Glutamatergic neuron (in vitro differentiated cells): Measurements from ENCODE around the gene PRRC2B. TPM values are rescaled to one million over a fixed set of nuclear protein-coding genes. Genes with fewer than 3 reads are reported as not detected.
"Not testable (repeated sequence)": the region's sequence is repeated elsewhere in the genome, so short reads cannot be mapped to it uniquely, and the experiment has no call there.

Experiments used
- DNase-seq: peaks from one replicate; pipeline ENCODE4 v3.0.0; 2022
- H3K27ac Mint-ChIP-seq: one replicate; pipeline ENCODE4 v1.8.0; 2020; ENCODE audit warnings: mild to moderate bottlenecking, mixed read lengths, inconsistent platforms; ENCODE audit not compliant: unreplicated experiment
- H3K27me3 Mint-ChIP-seq: one replicate; pipeline ENCODE4 v1.8.0; 2020; ENCODE audit warnings: mild to moderate bottlenecking, moderate library complexity, mixed read lengths, inconsistent platforms; ENCODE audit not compliant: unreplicated experiment
- H3K36me3 Mint-ChIP-seq: one replicate; pipeline ENCODE4 v1.8.0; 2020; ENCODE audit warnings: mild to moderate bottlenecking, mixed read lengths, inconsistent platforms; ENCODE audit not compliant: unreplicated experiment
- H3K4me1 Mint-ChIP-seq: one replicate; pipeline ENCODE4 v1.8.0; 2020; ENCODE audit warnings: mild to moderate bottlenecking, low read depth, mixed read lengths, inconsistent platforms; ENCODE audit not compliant: unreplicated experiment
- H3K4me3 Mint-ChIP-seq: one replicate; pipeline ENCODE4 v1.8.0; 2020; ENCODE audit warnings: mild to moderate bottlenecking, mixed read lengths, inconsistent platforms; ENCODE audit not compliant: unreplicated experiment
- H3K9me3 Mint-ChIP-seq: one replicate; pipeline ENCODE4 v1.8.0; 2020; ENCODE audit warnings: mild to moderate bottlenecking, moderate library complexity, mixed read lengths, inconsistent platforms; ENCODE audit not compliant: unreplicated experiment
- long read RNA-seq: library from polyadenylated mRNA; unstranded; transcript quantifications from one replicate; pipeline ENCODE4 v2.0.0, GENCODE V29; 2020; ENCODE audit not compliant: unreplicated experiment
- total RNA-seq: library from RNA; stranded (reverse); fragmentation: NEBNext Ultra II Directional; extraction: Animal tissue kit (Norgen Biotek cat#: 25700); gene quantifications from one replicate; pipeline ENCODE4 v1.2.1, GENCODE V29; 2021; ENCODE audit not compliant: unreplicated experiment
- TF ChIP-seq, protein P1 (sequence below): fragments of 200-600 bp; sonication (generic); IDR thresholded peaks from one replicate; pipeline ENCODE4 v1.5.0; 2021; ENCODE audit not compliant: partially characterized antibody, unreplicated experiment

PRRC2B gene
- total RNA-seq = 489 TPM
- long read RNA-seq, partial matches to known transcripts = 2 of 15 reads
- long read RNA-seq, other reads (novel, unspliced or antisense) = 13 of 15 reads

DNA sequence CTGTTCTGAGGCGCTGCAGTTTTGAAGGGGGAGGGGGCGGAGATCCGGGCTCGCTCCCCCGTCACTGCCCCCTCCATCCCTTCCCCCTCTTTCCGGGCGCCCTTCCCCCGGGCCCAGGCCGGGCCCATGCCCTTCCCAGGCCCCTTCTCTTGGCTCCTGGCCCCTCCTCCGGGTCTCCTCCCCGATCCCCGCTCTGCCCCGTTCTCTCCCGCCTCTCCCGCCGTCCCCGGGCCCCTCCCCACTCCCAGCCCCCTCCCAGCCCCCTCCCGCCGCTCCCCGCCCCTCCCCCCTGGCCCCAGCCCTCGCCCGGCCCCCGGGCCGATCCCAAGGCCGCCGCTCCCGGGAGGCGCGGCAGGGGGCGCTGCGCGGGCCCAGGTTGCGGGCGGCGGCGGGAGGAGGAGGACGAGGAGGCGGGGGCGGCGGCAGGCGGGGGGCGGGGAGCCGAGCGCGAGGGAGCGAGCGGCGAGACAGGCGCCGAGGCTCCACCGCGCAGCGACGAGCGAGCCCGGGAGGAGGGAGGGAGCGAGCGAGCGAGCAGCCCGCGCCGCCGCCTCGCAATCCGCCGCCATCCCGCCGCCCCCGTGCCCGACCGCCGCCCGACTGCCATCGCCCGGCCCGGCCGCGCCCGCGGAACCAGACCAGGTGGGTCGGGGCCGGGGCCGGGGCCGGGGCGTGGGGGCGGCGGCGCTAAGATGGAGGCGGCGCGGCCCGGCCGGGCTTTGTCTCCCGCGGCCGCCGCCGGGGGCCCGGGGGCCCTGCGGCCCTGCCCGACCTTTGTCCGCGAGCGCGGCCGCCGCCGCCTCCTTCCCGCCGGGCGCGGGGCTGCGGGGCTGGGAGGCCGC is at the start of gene PRRC2B:
TSS of gene PRRC2B (plus strand) at position 465 of the 842 bp plus-strand sequence. CDS start 36,059 bp downstream, outside the sequence.
- peak within 1 kb of the TSS; percentile 99 for H3K4me3 Mint-ChIP-seq
- H3K27ac Mint-ChIP-seq = peak within 1 kb of the TSS; percentile 96
- H3K9me3 Mint-ChIP-seq = peaks cover 15% of the 10 kb centered on the region
- peak; percentile 94 for DNase-seq
- peaks cover 13% of the 10 kb centered on the region for H3K27me3 Mint-ChIP-seq
- TF ChIP-seq, protein P1, sequence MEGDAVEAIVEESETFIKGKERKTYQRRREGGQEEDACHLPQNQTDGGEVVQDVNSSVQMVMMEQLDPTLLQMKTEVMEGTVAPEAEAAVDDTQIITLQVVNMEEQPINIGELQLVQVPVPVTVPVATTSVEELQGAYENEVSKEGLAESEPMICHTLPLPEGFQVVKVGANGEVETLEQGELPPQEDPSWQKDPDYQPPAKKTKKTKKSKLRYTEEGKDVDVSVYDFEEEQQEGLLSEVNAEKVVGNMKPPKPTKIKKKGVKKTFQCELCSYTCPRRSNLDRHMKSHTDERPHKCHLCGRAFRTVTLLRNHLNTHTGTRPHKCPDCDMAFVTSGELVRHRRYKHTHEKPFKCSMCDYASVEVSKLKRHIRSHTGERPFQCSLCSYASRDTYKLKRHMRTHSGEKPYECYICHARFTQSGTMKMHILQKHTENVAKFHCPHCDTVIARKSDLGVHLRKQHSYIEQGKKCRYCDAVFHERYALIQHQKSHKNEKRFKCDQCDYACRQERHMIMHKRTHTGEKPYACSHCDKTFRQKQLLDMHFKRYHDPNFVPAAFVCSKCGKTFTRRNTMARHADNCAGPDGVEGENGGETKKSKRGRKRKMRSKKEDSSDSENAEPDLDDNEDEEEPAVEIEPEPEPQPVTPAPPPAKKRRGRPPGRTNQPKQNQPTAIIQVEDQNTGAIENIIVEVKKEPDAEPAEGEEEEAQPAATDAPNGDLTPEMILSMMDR = peak; percentile 58
- peaks cover 28% of the 10 kb centered on the region for H3K4me1 Mint-ChIP-seq
- H3K36me3 Mint-ChIP-seq = no peaks in the 10 kb centered on the region

DNA sequence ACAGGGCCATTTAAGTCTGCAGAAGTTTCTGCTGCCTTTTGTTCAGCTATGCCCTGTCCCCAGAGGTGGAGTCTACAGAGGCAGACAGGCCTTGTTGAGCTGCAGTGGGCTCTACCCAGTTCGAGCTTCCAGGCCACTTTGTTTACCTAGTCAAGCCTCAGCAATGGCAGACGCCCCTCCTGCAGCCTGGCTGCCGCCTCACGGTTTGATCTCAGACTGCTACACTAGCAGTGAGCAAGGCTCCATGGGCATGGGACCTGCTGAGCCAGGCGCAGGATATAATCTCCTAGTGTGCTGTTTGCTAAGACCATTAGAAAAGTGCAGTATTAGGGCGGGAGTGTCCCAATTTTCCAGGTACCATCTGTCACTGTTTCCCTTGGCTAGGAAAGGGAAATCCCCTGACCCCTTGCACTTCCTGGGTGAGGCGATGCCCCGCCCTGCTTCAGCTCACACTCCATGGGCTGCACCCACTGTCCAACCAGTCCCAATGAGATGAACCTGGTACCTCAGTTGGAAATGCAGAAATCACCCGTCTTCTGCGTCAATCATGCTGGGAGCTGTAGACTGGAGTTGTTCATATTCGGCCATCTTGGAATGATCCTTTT is 48.9 kb upstream of the PRRC2B start:
- not testable (repeated sequence) for H3K27me3 Mint-ChIP-seq, H3K4me1 Mint-ChIP-seq, DNase-seq, H3K4me3 Mint-ChIP-seq, H3K9me3 Mint-ChIP-seq, H3K27ac Mint-ChIP-seq, H3K36me3 Mint-ChIP-seq

DNA sequence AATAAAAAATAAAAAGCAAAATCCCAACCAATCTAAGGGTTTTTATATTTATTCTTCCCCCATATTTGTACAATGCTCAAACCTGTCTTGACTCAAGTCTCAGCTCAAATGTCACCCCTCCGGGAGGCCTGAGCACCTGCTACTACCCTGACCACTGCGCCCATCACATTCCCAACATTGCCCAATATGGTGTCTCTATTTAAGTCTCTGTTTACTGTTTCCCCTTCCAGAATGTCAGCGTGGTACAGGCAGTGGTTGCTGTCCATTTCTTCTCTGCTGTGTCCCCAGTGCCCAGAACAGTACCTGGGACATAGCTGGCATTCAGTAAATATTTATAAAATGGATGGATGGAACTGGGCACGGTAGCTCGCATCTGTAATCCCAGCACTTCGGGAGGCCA is 47.3 kb upstream of the PRRC2B start:
- H3K9me3 Mint-ChIP-seq = peaks cover 2% of the 10 kb centered on the region
- H3K36me3 Mint-ChIP-seq = no peaks in the 10 kb centered on the region
- H3K27me3 Mint-ChIP-seq = peaks cover 7% of the 10 kb centered on the region
- H3K4me1 Mint-ChIP-seq = peaks cover 3% of the 10 kb centered on the region
- DNase-seq = no peak
- no peak overlapping the region for H3K4me3 Mint-ChIP-seq
- H3K27ac Mint-ChIP-seq = no peak overlapping the region
- TF ChIP-seq, protein P1 = no peak

DNA sequence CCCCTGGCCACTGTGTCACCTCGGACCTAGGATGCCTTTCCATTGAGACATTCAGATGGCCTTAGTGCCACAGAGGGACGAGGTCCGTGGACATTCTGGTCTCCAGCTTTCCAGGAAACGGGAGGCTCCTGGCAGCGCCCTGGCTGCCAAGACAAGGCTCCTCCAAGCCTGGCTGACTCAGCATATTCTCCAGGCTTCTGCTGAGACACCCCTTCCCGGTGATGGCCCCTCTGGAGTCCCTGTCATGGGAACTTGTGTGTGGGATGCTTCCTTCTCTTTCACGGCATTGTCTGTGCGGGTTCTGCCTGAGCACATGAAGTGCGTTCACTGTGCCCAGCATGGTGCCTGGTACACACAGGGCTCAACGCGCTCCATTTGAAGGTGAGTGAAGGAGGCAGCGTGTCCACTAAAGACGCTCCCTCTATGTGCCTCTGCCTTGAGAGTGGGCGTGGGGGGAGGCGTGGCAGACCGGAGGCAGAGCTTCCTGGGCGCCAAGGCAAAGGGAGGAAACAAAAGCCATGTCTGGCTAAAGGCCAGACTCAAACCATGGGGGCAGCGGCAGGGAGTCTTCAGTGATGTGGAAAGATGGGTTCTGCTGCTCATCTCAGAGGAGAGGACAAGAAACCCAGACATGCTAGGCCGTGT is 46.4 kb upstream of the PRRC2B start:
- Mint-ChIP-seq H3K36me3 (no peaks in the 10 kb centered on the region), H3K27me3 (peaks cover 7% of the 10 kb centered on the region), H3K27ac (no peak overlapping the region), H3K9me3 (peaks cover 2% of the 10 kb centered on the region), H3K4me1 (peaks cover 3% of the 10 kb centered on the region), H3K4me3 (no peak overlapping the region)
- no peak for DNase-seq
- TF ChIP-seq, protein P1 = no peak

DNA sequence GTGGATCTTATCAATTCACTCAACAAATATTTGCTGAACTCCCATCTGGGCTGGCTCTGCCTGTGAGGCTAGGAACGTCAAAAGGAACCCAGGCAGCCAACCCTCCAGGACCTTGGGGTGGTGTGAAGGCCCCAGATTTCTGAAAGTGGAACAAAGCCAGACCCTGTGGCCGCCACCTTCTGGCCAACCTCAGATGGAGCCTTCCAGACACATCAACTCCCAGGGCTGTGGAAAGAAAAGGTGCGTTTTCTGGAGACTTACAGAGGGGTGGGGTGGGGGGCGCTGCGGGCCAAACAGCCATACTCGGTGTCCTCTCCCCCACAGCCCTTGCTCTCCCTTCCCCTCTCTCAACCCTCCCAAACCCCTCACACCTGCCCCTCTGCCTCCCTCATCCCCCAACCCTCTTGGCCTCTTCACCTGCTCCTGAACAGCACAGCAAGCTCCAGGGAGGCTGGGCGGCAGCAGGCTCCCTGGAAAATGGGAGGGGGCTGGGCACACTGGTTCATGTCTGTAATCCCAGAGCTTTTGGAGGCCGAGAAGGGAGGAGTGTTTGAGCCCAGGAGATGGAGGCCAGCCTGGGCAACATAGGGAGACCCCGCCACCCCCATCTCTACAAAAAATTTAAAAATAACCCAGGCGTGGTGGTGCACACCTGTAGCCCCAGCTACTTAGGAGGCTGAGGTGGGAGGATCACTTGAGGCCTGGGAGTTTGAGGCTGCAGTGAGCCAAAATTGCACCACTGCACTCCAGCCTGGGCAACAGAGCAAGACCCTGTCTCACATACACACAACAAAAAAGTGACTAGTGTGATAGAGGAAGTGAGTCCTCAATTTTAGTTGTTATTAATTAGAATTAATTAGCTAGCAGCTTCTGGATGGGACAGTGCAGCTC is 45.0 kb upstream of the PRRC2B start:
- H3K27ac Mint-ChIP-seq = no peak overlapping the region
- no peaks in the 10 kb centered on the region for H3K36me3 Mint-ChIP-seq
- TF ChIP-seq, protein P1 = no peak
- peaks cover 2% of the 10 kb centered on the region for H3K9me3 Mint-ChIP-seq
- H3K4me3 Mint-ChIP-seq = no peak overlapping the region
- peaks cover 5% of the 10 kb centered on the region for H3K27me3 Mint-ChIP-seq
- peaks cover 3% of the 10 kb centered on the region for H3K4me1 Mint-ChIP-seq
- DNase-seq = no peak
